GM19240 (cell line): ENCODE data around the gene TBC1D4.

ENCODE experiments used
- DNase-seq: peaks from one replicate; pipeline ENCODE4 v3.0.0; 2011; ENCODE audit warnings: low spot score; ENCODE audit not compliant: insufficient read length

TBC1D4 gene

DNA sequence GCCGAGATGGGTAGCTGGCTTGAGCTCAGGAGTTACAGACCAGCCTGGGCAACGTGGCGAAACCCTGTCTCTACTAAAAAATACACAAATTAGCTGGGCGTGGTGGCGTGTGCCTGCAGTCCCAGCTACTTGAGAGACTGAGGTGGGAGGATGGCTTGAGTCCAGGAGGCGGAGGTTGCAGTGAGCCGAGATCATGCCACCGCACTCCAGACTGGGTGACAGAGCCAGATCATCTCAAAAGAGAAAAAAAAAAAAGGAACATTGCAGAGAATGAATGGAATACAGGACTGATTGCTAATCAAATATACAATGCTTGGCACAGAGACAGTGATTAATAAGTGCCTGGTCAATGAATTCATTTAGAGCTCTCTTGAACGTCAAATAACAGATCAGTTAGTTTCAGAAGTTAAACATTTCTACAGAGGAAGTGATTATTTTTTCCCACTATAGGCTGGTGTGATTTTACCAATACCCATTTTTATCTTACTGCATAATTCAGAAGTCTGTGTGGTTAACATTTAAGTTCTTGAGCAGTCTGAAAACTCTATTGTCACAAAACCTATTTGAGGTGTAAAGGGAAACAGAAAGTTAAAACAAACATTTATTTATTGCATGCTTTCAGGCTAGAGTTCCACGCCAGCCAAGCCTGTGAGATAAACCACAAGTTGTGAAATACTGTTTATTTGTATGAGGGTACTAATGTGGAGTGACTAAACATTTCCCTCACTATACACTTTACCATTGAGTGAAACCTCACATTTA, 7.7 kb upstream of the TBC1D4 start:
- no peak for DNase-seq

DNA sequence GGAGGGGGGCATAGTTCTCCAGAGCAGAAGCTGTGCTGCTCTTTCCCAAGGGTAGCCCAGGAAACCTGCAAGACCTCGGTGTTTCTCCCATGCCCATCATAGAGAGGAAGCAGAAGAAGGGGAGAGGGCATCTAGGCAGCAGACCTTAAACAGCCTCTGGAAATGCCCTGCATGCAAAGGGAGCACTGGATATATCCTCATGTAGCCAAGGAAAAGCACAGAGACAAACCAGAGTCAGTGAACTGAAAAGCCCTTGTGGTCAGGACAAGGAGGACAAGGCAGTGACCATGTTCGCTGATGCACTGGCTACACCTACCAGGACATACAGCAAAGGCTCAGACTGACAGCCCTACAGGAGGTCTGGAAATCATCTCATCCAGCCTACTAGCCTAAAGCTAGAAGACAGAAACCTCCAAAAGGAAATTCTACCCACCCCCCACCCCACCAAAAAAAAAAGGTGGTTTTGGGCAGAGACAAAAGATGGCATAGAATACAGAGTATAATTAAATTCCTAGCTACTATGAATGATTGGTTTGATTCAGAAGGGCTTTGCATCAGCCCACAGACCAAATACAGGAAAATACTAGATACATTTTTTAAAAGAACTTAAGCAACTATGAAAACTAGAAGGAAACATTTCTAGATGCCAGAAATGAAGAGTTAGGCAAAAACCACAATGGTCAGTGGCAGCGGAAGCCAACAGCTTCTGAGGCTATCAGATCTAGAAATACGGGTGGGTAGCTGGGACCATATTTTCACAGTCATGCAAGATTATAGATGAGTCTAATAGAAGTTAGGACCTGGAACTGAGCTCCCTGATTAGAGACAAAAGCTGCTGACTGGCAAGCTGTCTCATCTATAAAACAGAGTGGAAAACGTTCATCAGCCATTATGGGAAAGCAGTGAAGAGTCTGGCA, 4.4 kb upstream of the TBC1D4 start:
- no peak for DNase-seq

DNA sequence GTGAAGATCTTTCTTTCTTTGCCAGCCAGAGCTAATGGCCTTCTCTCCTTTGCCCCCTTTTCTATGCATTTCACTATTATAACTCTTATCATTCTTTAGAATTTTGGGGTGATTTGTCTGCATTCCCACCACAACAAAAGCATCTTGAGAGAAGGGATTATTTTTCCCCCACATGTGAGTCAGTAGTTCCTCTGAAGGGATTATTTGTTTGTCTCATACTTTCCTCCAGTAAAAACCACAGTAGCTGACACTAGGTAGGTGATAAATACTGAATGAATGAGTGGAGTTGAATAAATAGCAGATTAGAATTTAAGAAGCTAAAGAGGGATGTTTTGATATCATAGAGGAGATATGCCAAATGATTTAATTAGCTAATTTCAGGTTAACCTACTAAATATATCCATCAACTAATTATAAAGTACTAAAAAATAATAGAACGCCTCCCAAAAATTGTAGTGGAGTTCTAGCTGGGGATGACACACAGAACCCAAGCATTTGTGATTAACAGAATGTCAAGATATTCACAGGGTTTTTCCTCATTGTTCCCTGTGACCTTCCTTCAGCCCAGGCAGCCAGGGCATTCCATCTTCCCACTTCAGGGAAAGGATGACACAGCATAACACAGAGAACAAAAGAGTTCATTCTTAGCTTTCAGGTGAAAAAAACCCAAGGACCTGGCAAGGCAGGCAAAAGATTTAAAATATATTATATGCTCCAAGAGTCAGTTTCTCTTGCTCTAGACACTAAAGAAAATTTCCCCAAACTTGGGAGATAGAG, 3.5 kb upstream of the TBC1D4 start:
- no peak for DNase-seq

DNA sequence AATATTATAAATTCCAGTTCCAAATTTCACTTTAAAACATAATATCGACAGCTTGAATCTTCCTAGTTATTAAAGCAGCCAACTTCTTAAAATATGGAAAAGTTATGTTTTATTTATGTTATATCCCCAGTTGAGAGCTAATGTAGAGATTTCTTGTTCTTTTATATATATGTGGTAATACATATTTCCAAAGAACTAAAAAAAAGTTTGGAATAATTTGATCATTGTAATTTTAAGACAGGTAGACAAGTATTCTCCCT, 781 bp upstream of the TBC1D4 start:
- DNase-seq, result no peak

DNA sequence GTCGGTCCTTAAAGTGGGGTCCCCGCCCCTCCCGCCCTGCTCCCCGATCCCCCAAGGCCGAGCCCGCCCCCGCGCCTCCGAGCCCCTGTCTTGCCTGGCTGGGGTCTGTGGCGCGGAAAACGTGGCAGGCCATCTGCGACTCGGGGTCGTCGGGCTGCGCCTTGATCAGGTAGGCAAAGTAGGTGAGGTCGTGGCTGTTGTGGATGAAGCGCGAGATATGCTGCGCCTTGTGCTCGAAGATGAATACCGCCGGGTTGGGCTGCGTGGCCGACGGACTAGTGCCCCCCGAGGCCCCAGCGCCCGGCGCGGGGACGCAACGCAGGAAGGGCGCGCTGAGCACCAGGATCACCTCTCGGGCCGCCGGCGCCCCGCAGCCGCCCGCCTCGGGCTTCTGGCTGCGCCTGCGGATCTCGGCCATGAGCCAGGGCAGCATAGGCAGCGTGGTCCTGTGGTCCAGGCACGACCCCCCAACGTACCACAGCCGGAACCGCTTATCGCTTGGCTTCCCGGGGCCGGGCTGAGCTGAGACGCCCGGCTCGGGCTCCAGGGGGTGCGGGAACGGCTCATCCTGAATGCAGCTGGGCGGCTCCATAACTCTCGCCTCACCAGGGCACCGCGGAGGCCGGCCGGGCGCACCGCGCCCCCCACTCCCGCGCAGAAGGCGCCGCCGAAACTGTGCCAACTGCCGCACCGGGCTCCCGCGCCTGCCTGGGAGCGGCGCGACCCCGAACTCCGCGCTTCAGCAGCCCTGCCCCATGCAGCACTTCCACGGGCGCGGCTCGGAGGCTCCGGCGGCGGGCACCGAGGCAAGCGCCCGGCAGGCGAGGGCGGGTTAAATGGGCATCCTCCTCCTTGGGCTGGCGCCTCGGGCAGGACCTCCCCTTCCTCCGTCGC, 546 bp downstream of the TBC1D4 start:
- DNase-seq, result no peak

DNA sequence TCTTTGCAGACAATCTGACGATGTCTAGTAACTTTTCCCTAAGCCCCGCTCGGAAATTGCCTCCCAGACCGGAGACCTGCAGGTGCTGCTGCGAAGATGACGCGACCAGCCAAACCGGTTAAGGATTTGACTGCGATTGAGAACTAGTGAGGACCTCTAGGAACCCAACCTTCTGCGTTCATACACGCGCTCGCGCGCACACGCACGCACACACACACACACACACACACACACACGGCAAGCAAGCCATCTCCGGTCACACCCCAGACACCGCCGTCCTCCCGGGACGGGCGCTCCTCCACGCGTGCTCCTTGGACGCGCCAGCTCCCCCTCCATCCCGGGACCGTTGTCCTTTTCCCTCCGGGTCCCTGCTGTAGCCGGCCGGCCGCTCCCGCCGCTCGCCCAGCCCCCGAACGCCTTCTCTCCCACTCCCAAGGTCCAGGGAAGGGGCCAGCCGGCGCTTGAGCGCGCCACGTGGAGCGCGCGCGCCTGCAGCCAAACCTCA, 1.2 kb downstream of the TBC1D4 start:
- no peak for DNase-seq

DNA sequence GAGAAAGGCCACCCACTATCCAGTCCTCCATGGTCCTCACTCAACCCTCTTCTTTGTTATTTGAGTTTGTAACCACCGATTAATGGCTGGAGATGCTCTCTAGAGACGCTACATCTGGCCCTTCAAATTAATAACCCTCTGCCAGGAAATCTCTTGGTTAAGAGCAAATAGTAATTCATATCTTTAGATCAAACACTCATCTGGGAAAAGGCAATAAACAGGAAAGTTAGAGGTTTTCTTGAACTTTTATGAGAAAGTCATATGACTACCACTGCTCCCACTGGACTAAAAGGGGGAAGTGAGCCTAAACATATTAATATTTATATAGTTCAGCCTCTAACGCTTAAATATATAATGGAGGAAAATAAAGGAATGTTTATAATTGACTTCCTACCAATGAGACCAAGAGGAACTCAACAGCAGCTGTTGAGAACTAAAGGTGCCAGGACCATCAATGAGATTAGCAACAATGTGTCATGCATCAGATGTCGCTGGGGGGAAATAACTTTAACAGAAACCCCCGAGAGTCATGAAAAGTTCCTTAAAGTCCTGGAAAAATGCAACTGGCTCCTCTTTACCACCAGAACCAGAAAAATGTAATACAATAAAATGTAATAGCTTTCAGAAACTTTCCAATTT, 2.7 kb downstream of the TBC1D4 start:
- DNase-seq, result no peak

DNA sequence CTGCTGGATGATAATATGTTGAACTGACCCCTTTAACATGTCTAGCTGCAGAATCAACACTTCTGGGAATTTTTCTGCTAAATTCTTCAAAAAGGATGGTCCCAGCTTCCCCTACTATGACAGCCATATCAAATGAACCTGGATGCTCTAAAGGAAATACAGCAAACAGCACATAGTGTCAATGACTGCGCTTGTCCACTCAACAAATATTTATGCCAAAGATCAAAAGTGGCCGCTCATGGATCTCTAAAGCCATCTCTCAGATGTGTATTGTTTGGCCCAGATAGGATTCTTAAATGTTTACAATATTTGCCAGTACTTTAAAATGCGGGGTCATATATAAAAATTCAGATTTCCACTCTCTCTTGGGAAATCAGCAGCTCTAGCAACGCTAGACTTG, 3.3 kb downstream of the TBC1D4 start:
- no peak for DNase-seq

DNA sequence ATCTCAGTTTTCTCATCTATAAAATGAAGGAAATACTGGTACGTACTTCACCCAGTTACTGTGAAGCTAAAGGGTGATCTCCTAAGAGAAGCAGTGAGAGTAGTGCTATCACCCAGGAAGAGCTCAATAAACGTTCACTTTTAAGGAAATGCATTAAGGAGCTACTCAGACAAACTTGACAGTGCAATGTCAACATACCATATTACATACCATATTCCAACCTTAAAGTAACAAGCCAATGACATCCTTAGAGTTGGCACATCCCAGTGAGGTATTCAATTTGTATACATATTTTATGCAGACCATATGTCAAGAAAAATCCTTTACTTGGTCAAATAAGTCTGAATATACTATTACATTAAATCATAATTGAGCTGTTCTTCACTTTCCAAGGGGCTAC, 7.0 kb downstream of the TBC1D4 start:
- no peak for DNase-seq

DNA sequence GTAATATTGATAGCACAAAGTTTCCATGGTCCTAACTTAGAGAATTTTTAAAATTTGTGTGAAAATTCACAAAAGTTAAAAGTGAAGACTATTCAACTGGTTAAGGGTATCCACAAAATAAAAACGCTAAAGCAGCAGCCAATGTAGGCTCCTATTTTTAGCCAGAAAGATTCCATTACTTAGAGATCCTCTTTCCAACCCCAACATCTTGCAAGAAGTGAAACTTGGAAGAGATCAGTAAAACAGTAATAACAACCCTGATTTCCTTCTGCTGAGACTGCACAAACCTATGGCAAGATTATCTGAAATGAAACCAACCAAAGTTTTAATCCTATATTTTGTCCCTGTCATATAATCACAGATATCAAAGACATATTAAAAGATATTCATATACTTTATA, 8.5 kb downstream of the TBC1D4 start:
- no peak for DNase-seq

DNA sequence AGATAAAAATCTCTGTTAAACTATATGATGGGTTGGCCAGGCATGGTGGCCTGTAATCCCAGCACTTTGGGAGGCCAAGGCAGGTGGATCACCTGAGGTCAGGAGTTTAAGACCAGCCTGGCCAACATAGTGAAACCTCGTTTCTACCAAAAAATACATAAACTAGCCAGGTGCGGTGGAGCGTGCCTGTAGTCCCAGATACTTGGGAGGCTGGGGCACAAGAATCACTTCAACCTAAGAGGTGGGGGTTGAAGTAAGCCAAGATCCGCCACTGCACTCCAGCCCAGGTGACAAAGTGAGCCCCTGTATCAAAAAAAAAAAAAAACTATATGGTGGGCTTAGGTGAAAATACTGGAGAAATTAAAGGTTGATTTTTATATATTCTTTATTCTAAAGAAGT, 11.3 kb downstream of the TBC1D4 start:
- no peak for DNase-seq

DNA sequence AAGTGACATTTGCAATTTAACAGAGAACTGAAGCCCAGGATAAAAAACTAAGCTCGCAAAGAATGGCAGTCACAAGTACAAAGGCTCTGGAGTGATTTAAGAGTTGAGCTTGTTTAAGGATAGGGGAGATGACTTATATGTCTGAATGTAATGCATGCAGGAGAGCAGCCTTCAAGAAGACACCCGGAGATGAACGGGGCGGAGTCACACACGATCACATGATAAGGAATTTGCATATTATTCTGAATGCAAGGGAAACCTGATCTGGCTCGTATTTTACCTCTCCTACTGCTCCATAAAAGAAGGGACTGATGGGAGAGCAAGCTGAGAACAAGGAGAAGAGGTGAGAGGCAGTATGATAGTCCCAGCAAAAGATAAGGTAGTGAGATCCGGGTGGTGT, 12.9 kb downstream of the TBC1D4 start:
- no peak for DNase-seq

DNA sequence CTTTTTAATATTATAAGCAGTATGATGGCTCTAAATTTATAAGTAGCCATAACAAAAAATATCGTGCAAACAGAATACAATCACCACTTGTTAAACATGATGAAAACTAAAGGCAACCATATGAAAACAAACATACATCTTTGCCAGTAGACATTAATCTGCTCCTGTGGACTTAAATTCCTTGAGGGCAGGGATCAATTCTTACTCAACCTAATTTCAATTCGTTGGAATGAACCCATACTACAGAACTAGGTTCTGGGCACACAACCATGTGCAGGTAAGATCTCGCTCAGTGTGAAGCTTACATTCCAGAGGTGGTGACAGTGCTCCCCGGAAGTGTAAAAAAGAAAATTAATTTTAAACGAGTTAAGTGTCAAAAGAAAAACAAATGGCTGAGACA, 13.4 kb downstream of the TBC1D4 start:
- no peak for DNase-seq

DNA sequence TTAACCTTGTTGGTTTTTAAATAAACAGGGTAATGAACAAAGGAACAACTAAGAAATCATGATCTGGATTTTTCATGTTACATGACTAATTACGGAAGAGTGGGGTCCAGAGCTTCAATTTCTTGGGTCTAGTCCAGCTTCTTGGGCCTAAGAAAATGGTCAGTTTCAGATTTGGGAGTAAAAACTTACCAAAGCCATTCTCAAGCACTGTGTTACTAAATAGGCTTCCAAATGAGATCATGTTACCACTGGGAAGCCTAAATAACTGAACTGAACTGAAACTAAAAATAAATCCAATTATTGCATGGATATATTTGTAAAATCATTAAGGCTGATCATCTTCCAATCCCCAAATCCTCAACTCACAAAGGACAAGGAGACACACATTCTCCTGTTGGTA, 13.9 kb downstream of the TBC1D4 start:
- DNase-seq, result no peak

DNA sequence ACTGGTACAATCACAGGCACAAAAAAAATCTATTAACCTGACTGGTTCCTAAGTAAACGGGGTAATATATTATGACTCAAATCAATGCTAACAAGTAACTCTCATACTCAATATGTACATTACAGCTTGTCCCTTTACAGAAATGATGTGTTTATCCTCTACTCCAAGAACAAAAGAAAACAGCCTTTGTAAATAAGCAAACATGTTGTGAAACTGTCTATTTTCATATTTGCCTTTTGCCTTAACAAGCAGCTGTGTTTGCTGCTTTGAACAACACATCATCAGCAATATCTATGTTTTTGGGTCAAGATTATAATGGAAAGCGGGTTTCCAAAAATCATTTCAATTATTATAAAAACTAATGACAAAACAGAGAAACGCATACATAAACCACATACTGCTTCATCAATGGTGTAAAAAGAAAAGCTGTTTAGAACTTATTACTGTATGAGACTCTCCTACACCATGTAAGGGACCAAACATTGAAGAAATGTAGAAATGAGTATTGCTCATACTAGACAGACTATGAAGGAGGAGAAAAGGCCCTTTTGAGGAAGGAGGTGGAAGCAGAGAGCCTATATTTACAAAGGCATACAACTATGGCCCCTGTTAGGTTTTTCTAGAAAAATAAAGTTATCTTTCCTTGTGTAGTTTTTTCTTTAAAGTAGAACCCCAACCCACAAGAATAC, 14.8 kb downstream of the TBC1D4 start:
- no peak for DNase-seq

DNA sequence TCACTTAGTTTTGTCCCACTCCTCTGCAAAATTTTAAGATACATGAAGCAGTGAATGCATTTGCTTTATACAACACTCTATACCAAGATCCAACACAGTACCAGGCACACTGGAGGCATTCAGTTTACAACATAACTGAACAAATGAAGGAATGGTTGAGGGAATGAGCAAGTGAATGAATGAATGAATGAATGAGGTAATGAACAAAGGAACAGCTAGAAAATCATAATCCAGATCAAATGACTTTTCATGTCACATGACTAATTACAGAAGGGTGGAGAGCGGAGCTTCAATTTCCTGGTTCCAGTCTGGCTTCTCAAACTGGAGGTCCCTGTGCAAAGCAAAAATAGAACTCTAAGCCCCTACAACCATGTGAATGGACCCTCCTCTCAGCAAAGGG, 16.7 kb downstream of the TBC1D4 start:
- DNase-seq, result no peak

DNA sequence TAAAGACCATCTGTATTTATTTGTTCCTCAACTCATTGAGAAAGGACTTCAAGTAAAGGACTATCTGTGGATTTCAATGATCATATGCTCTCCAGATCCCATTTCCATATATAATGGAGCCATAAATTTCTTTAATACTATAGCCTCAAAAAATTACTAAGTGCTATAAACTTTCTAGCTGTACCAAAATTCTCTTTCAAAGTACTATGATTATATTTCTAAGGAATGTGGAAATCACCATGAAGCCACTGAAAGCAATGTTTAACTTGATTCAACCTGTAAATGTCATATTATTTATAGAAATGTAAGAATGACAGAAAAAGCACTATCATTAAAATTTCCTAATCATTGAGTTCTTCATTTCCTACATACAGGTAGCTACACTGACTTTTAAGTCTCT, 20.7 kb downstream of the TBC1D4 start:
- no peak for DNase-seq

DNA sequence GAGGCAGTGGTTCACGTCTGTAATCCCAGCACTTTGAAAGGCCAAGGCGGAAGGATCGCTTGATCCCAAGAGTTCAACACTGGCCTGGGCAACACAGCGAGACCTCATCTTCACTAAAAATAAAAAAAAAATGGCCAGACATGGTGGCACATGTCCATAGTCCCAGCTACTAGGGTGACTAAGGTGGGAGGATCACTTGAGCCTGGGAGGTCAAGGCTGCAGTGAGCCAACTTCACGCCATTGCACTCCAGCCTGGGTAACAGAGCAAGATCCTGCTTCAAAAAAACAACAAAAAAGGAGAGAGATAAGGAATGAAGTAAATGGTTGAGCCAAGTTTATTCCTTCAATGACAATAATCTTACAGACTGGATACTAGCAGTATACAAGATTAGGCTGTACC, 21.3 kb downstream of the TBC1D4 start:
- DNase-seq, result no peak

DNA sequence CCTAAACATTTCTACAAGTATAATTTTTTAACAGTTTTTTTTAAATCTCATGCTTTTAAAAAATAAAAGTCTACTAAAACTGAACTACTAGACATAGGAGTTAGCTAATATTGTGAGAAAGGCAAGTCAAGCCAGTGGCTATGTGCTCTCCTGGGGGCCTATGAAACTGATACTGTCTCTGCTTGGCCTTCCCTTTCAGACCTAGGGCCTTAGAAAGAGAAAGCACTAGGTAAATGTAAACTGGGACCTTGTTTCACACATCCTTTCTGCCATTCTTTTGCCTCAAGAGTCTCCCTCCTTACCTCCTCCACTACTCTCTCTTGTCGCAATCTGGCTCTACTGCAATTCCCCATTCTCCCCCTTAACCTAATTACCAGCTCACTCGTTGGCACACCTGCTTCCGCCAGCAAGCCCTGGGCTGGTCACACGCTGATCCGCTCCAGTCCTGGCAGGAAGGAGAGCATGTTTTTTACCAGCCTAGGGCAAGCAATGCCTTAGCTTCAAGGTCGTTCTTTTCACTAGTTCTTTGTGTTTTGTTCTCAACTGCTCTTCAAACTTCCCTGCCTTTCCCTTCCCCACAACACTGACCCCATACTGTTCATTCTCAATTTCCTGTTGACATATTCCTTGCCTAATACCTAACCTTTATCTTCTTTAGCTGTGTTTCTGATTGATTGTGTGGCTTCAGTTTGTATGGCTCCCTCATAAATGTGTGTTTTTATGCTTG, 23.1 kb downstream of the TBC1D4 start:
- peak; percentile 22 for DNase-seq
